ENCODE measurements around the gene RGS13.
"Not testable (repeated sequence)": the region's sequence is repeated elsewhere in the genome, so short reads cannot be mapped to it uniquely, and the experiment has no call there.

Gene RGS13

GRCh38 chr1:192675716-192676115 lies 39.8 kb downstream of the RGS13 start:
- no peak for DNase-seq (ENCODE audit: low read depth)

GRCh38 chr1:192678099-192678498 lies 42.2 kb downstream of the RGS13 start:
- no peak for DNase-seq (ENCODE audit: low read depth)

GRCh38 chr1:192682335-192682734 lies 46.4 kb downstream of the RGS13 start:
- no peak for DNase-seq (ENCODE audit: low read depth)

- not testable (repeated sequence) for DNase-seq (ENCODE audit: low read depth)
Observed at GRCh38 chr1:192683081-192683480, 47.1 kb downstream of the RGS13 start.

- no peak for DNase-seq (ENCODE audit: low read depth)
Observed at GRCh38 chr1:192689459-192689858, 53.5 kb downstream of the RGS13 start.

- DNase-seq (ENCODE audit: low read depth) = no peak
Observed at GRCh38 chr1:192691041-192691440, 55.1 kb downstream of the RGS13 start.

- DNase-seq (ENCODE audit: low read depth) = no peak
Observed at GRCh38 chr1:192696082-192696481, 60.1 kb downstream of the RGS13 start.

GRCh38 chr1:192697771-192698170 lies 61.8 kb downstream of the RGS13 start:
- DNase-seq (ENCODE audit: low read depth) = no peak

GRCh38 chr1:192698731-192699130 lies 62.8 kb downstream of the RGS13 start:
- no peak for DNase-seq (ENCODE audit: low read depth)

- DNase-seq (ENCODE audit: low read depth) = no peak
Observed at GRCh38 chr1:192700834-192701271, 64.9 kb downstream of the RGS13 start.

- DNase-seq (ENCODE audit: low read depth) = no peak
Observed at GRCh38 chr1:192702212-192702902, 66.4 kb downstream of the RGS13 start.

- no peak for DNase-seq (ENCODE audit: low read depth)
Observed at GRCh38 chr1:192703283-192704206, 67.6 kb downstream of the RGS13 start.

- DNase-seq (ENCODE audit: low read depth) = no peak
Observed at GRCh38 chr1:192705510-192705909, 69.6 kb downstream of the RGS13 start.

GRCh38 chr1:192706936-192707335 lies 71.0 kb downstream of the RGS13 start:
- DNase-seq (ENCODE audit: low read depth) = no peak

- no peak for DNase-seq (ENCODE audit: low read depth)
Observed at GRCh38 chr1:192707978-192708547, 72.1 kb downstream of the RGS13 start.

- DNase-seq (ENCODE audit: low read depth) = no peak
Observed at GRCh38 chr1:192709544-192709943, 73.6 kb downstream of the RGS13 start.

Data from activated T-helper 9 cell treated with anti-CD3 and anti-CD28 coated beads, Interleukin-2, amount 50 U/mL, for 16 hours (primary cell).